GM13977 (cell line): ENCODE results near the gene CFAP92.

Experiments used
- DNase-seq: peaks from one replicate; pipeline ENCODE4 v3.0.0; 2012; ENCODE audit warnings: low spot score
- in situ Hi-C: fragments of 300-500 bp; cut with MboI; formaldehyde crosslinking; loops from one replicate; pipeline ENCODE4 v1.12.0; 2022; ENCODE audit warnings: low sequenced_read_pairs, low pct_unique_long_range_greater_than_20kb, mixed read lengths, inconsistent platforms; ENCODE audit not compliant: unreplicated experiment
- TF ChIP-seq, protein P1 (sequence below): IDR thresholded peaks from 2 replicates; pipeline ENCODE4 v1.5.1; 2012; ENCODE audit warnings: mild to moderate bottlenecking, control low read depth; ENCODE audit not compliant: insufficient read depth; ENCODE audit errors: extremely low read depth, missing control alignments

CFAP92 gene

GRCh38 chr3:128975276-128975675 lies 18.6 kb downstream of the CFAP92 start:
- DNase-seq, result no peak
- TF ChIP-seq, protein P1, sequence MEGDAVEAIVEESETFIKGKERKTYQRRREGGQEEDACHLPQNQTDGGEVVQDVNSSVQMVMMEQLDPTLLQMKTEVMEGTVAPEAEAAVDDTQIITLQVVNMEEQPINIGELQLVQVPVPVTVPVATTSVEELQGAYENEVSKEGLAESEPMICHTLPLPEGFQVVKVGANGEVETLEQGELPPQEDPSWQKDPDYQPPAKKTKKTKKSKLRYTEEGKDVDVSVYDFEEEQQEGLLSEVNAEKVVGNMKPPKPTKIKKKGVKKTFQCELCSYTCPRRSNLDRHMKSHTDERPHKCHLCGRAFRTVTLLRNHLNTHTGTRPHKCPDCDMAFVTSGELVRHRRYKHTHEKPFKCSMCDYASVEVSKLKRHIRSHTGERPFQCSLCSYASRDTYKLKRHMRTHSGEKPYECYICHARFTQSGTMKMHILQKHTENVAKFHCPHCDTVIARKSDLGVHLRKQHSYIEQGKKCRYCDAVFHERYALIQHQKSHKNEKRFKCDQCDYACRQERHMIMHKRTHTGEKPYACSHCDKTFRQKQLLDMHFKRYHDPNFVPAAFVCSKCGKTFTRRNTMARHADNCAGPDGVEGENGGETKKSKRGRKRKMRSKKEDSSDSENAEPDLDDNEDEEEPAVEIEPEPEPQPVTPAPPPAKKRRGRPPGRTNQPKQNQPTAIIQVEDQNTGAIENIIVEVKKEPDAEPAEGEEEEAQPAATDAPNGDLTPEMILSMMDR, result no peak
- in situ Hi-C loops, result no loop called here

GRCh38 chr3:128973988-128974564 lies 19.8 kb downstream of the CFAP92 start:
- no peak for DNase-seq
- TF ChIP-seq, protein P1, result no peak
- in situ Hi-C loops, result no loop called here

DNA sequence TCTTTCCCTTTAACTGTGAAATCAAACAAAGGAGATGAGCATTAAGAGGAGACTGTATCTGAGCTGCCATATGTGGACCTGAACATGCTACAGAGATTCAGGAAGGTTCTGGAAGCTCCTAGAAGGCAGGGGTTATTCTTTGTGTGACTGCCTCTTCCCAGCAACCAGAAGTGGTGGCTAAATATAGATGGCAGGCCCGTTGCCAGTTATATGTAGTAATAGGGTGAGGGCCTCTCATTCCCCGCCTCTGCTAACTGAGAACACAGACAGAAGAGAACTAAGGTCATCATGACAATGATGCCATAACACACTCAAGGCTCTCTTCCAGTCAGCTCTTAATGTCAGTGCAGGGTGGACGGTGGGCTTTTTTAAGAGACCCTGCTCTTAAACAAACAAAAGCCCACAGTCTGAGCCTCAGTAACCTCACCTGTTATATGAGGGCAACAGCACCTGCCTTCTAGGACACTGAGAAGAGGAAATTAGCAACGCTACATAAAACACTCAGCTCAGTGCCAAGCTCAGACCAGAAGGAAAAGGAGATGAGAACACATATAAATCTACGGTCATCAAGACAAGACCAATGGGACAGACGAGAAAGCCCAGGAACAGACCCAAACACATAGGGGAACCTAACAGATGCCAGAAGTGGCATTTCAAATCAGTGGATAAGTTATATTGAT lies 22.3 kb downstream of the CFAP92 start:
- TF ChIP-seq, protein P1, result no peak

DNA sequence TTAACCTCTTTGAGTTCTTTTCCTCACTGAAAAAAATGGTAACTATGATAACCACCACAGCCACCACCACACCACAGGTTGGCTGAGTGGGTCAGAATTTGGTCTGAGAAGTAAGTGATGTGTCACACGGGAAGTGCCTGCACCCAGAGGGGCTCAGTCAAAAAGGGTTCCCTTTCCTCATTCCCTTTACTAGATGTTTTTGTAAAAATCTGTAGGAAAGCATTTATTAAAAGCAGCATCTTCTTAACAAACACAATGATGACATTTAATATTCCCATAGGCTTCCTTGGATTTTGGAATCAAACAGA lies 23.2 kb downstream of the CFAP92 start:
- in situ Hi-C loops, result no loop called here
- TF ChIP-seq, protein P1, result peak; percentile 4

More for the DNA sequence above, 22.3 kb downstream of the CFAP92 start:
- DNase-seq, result no peak
- in situ Hi-C loops, result no loop called here

DNA sequence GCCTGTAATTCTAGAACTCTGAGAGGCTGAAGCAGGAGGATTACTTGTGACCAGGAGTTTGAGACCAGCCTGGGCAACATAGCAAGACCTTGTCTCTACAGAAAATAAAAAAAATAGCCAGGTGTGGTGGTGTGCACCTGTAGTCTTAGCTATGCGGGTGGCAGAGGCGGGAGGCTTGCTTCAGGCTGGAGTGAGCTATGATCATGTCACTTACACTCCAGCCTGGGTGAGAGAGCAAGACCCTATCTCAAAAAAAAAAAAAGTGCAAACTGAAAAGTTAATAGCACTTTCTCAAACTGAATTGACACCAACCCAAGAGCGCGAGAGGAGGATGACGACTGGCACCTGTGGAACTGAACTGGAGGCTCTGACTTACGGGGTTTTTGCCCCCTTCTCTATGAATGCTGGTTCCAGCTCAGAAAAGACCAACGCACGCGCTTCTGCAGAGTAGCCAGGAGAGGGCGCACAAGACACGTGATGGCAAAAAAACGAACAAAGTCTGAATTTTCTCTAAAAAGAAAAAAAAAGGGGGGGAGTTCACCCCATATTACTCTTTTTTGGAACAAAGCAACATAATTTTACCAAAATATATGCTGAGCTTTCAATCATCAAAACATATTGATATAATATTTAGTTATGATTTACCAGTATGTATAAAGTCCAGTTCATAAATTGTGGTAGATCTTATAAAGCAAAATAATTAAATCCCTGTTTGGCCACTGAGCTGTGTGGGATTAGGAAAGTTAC lies 23.7 kb downstream of the CFAP92 start:
- in situ Hi-C loops, result no loop called here
- DNase-seq, result peak; percentile 68
- TF ChIP-seq, protein P1, result peak; percentile 93

More for the DNA sequence above, 23.2 kb downstream of the CFAP92 start:
- DNase-seq, result no peak

DNA sequence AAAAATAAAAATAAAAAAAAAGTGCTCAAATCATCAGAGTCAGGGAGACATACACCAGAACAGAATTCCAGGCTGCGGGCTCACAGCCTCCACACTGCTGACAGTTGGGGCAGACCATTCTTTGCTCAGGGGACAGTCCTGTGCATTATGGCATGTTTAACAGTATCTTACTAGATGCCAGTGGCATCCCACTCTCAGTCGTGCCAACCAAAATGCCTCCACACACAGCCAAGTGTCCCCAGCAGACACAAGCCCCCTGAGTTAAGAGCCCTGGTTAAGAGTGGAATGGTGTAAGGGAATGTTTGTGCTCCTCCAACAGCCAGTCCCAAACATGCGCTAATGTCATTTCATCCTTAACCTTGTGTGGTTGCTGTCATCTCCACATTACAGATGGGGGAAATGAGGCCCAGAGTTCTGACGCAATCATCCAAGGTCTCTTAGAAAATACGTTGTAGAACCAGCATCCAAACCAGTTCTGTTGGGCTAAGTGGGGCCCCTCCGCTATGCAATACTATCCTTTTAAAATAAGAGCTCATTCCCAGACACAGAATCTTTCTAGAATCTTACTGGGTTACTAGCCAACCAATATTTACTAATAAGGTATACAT lies 26.0 kb downstream of the CFAP92 start:
- TF ChIP-seq, protein P1, result no peak
- DNase-seq, result no peak
- in situ Hi-C loops, result no loop called here
